Bronchial epithelial cell (primary cell): ENCODE results near the gene SORBS1. TPM values are rescaled to one million over a fixed set of nuclear protein-coding genes. Genes with fewer than 3 reads are reported as not detected.

Experiments
- DNase-seq: peaks from one replicate; pipeline ENCODE4 v3.0.0-alpha.2; 2010; ENCODE audit warnings: low read depth
- FAIRE-seq: peaks from 2 replicates; lab custom pipeline; 2011; peaks lifted over from hg19 to GRCh38; lab: Jason Lieb, UNC
- H3K27me3 ChIP-seq: 2 replicates; pipeline ENCODE4 v1.5.1; 2011; ENCODE audit warnings: low read length; ENCODE audit not compliant: control insufficient read depth, insufficient read depth
- H3K36me3 ChIP-seq: 2 replicates; pipeline ENCODE4 v1.5.1; 2011; ENCODE audit warnings: low read length; ENCODE audit not compliant: control insufficient read depth, insufficient read depth
- H3K4me3 ChIP-seq: 2 replicates; pipeline ENCODE4 v1.5.1; 2011; ENCODE audit warnings: mild to moderate bottlenecking, low read depth, low read length, control low read depth
- CTCF ChIP-seq: IDR thresholded peaks from 2 replicates; pipeline ENCODE4 v1.5.1; 2011; ENCODE audit warnings: mild to moderate bottlenecking, moderate library complexity, low read length, control low read depth, inconsistent platforms; ENCODE audit not compliant: insufficient read depth, severe bottlenecking
- total RNA-seq: library from RNA; depleted of rRNA; stranded (reverse); fragments of >200 nt; gene quantifications from 2 replicates; pipeline ENCODE4 v1.2.1, GENCODE V29; 2014

Gene SORBS1
- total RNA-seq, 1 donor from 2014 or later = under 0.01 TPM

DNA sequence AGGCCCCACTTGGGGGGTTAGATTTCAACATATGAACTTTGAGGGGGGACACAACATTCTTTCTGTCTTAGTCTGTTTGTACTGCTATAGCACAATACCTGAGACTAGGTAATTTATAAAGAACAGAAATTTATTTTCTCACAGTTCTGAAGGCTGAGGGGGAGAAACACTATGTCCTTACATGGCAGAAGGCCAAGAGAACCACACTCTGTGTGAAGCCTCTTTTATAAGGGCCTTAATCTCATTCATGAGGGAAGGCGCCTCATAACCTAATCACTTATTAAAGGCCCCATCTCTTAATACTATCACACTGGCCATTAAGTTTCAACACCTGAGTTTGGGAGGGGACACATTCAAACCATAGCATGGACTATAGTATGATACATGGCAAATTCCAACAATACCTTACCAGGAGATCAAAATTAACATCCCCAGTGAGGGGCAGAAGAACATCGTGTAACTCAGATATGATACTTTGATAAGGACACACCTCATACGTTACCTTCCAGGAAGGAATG, 261.1 kb downstream of the SORBS1 start:
- DNase-seq (no peak), FAIRE-seq (no peak)
- no peak for TF ChIP-seq CTCF
- H3K36me3 ChIP-seq = no peaks in the 10 kb centered on the region
- H3K27me3 ChIP-seq = no peaks in the 10 kb centered on the region
- H3K4me3 ChIP-seq = no peak overlapping the region

- Histone ChIP-seq H3K36me3 (no peaks in the 10 kb centered on the region), H3K27me3 (no peaks in the 10 kb centered on the region), H3K4me3 (no peak overlapping the region)
- no peak for TF ChIP-seq CTCF
- DNase-seq = no peak
- FAIRE-seq = peak; percentile 50
These were observed 263.8 kb downstream of the SORBS1 start for GRCh38 chr10:95297402-95297801.

DNA sequence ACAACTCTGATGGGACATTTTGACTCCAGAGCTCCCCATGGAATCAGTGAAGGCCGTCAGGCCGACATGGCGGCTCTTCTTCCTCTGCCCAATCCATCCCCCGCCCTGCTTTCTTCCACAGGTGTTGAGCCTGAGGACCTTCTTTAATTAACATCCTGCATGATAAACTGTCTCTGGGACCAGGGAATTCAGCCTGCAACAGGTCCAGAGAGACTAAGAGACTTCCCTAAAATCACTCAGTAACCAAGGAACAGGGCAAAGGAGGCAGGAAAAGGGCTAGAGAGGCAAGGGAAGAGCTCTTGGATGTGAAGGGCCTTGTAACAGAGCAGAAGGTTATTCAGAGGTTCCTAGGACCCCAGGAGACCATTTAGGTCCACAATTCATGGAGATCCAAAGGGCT, 264.4 kb downstream of the SORBS1 start:
- Histone ChIP-seq H3K36me3 (no peaks in the 10 kb centered on the region), H3K27me3 (no peaks in the 10 kb centered on the region), H3K4me3 (no peak overlapping the region)
- FAIRE-seq = no peak
- TF ChIP-seq CTCF = no peak
- no peak for DNase-seq

DNA sequence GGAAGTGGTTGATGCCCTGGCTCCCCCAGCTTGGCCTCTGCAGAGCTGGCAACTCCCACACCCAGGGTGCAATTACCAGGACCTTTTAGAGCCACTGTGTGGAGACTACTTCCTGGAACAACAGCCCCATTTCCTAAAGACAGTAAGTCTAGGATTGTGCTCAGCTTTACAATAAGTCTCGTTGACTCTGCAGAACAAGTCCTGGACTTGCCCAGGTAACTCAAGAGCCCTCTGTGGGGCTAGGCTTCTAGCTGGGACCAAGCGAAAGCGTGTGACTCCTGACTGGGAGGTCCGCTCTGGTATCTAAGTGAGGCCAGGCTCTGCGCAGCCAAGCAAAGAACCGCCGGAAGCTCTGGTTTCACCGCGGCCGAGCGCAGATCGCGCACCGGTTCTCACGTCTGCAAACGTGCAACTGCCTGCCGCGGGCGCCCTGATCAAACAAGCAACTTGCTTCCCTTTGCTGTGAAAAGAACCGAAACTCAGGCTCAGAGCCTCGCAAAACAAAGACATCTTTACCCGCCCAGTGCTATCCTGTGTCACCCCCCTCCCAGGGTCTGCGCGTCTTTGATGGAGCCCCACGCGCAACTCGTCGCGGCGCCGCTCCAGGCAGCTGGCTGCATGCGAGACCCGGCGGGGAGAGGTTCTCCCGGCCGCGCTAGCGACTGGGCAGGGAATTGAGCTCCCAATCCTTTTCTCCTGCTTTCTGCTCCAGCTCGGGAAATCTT, 266.0 kb downstream of the SORBS1 start:
- no peak for FAIRE-seq
- peak; percentile 96 for DNase-seq
- Histone ChIP-seq H3K27me3 (no peaks in the 10 kb centered on the region), H3K4me3 (peak overlapping the region; percentile 32), H3K36me3 (no peaks in the 10 kb centered on the region)
- TF ChIP-seq CTCF = no peak

DNA sequence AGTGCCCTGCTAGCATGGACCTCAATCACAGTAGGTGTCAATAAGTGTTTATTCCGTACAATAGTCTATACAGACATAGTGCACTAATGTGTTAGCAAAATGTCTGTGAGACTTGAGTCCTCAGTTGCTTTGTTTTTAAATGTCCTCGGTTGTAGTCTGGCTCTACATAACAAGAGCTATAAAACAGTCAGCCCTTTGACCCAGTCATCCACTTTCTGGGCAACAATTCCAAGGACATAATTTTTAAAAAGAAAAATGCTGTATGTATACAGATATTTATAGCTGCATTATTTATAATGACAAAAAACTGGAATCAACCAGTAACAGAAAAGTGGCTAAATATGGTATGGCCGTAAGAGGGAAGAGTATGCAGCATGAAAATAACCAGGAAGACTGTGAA, 267.5 kb downstream of the SORBS1 start:
- no peak for TF ChIP-seq CTCF
- H3K36me3 ChIP-seq = peaks cover 1% of the 10 kb centered on the region
- no peak overlapping the region for H3K4me3 ChIP-seq
- no peak for DNase-seq
- H3K27me3 ChIP-seq = no peaks in the 10 kb centered on the region
- no peak for FAIRE-seq
